ENCODE data around the gene PTMA. TPM values are rescaled to one million over a fixed set of nuclear protein-coding genes. Genes with fewer than 3 reads are reported as not detected.

Gene PTMA
- polyA plus RNA-seq, 3 donors = 1,062 to 1,127 (median 1,072) TPM

GRCh38 chr2:231722721-231723307, 14.5 kb downstream of the PTMA start:
- Histone ChIP-seq H4K20me1 (ENCODE audit: insufficient read depth, low read length) (no peaks in the 10 kb centered on the region), H3K36me3 (replicated peaks in 1 of 2; ENCODE audit: control insufficient read depth in 1 of 2, insufficient read depth in 2 of 2, low read length in 2 of 2) (no peaks in the 10 kb centered on the region), H3K27ac (ENCODE audit: low read depth in 1 of 2, low read length in 2 of 2) (no peak overlapping the region), H3K4me3 (replicated peaks in 1 of 3; ENCODE audit: low read depth in 2 of 3, low read length in 3 of 3) (no peak overlapping the region), H3K4me1 (ENCODE audit: control insufficient read depth in 1 of 2, insufficient read depth in 2 of 2, low read length in 2 of 2) (peaks cover 11 to 14% of the 10 kb centered on the region in 2 donors), H3K9me3 (replicated peaks in 1 of 2; ENCODE audit: control insufficient read depth in 1 of 2, insufficient read depth in 1 of 2, low read length in 2 of 2) (no peaks in the 10 kb centered on the region), H3K4me2 (replicated peaks; ENCODE audit: extremely low read depth, low read length, poor library complexity, severe bottlenecking) (no peak overlapping the region), H3K9ac (ENCODE audit: insufficient read depth, low read length, poor library complexity, severe bottlenecking) (no peak overlapping the region), H3K27me3 (ENCODE audit: control insufficient read depth in 2 of 2, insufficient read depth in 2 of 2, low read length in 2 of 2) (peaks cover 0 to 11% of the 10 kb centered on the region in 2 donors), H2AFZ (ENCODE audit: insufficient read depth, low read depth, low read length, poor library complexity, severe bottlenecking) (no peak overlapping the region), H3K79me2 (ENCODE audit: insufficient read depth, low read length) (no peaks in the 10 kb centered on the region)
- intact Hi-C loops (cut with micrococcal nuclease) = no loop called here
- Mint-ChIP-seq H3K4me1 (peaks cover 16% of the 10 kb centered on the region), H3K9me3 (peaks cover 0 to 2% (median 0%) of the 10 kb centered on the region in 7 donors), H3K27me3 (ENCODE audit: low read depth in 3 of 3) (peaks cover 7 to 27% (median 11%) of the 10 kb centered on the region in 3 donors), H3K4me3 (no peak overlapping the region), H3K27ac (no peak overlapping the region), H3K36me3 (peaks cover 0 to 3% of the 10 kb centered on the region in 2 donors)
- DNase-seq = no peak
- TF ChIP-seq CTCF (IDR thresholded peaks at IDR 0.05) = no peak
- WGBS (ENCODE audit: insufficient coverage) = 100% methylated on average over 4 of the region's 8 CpGs

DNA sequence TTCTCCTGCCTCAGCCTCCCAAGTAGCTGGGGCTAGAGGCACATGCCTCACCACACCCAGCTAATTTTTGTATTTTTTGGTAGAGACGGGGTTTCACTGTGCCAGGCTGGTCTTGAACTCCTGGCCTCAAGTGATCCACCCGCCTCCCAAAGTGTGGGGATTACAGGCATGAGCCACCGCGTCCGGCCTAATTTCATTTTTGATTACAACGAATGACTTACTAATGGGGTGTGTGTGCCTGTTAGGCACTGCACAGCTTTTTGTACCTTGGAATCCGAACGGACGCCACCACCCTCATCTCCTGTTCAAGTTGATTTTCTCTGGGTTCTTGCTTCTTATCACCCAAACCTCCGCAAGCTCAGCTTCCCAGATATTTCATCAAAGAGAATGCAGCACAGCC, 17.2 kb downstream of the PTMA start:
- Mint-ChIP-seq H3K4me1 (peaks cover 12% of the 10 kb centered on the region), H3K27me3 (ENCODE audit: low read depth in 3 of 3) (peaks cover 5 to 18% (median 11%) of the 10 kb centered on the region in 3 donors), H3K4me3 (no peak overlapping the region), H3K27ac (no peak overlapping the region), H3K9me3 (no peaks in the 10 kb centered on the region), H3K36me3 (peaks cover 5 to 8% of the 10 kb centered on the region in 2 donors)
- no peak overlapping the region for H2AFZ ChIP-seq (ENCODE audit: insufficient read depth, low read depth, low read length, poor library complexity, severe bottlenecking)
- no peak for DNase-seq
- intact Hi-C loops (cut with micrococcal nuclease) = no loop called here
- peaks cover 0 to 7% of the 10 kb centered on the region in 2 donors for H3K27me3 ChIP-seq (ENCODE audit: control insufficient read depth in 2 of 2, insufficient read depth in 2 of 2, low read length in 2 of 2)
- no peak overlapping the region for H3K4me2 ChIP-seq (replicated peaks; ENCODE audit: extremely low read depth, low read length, poor library complexity, severe bottlenecking)
- no peak overlapping the region for H3K4me3 ChIP-seq (replicated peaks in 1 of 3; ENCODE audit: low read depth in 2 of 3, low read length in 3 of 3)
- H3K9me3 ChIP-seq (replicated peaks in 1 of 2; ENCODE audit: control insufficient read depth in 1 of 2, insufficient read depth in 1 of 2, low read length in 2 of 2) = no peaks in the 10 kb centered on the region
- no peak overlapping the region for H3K9ac ChIP-seq (ENCODE audit: insufficient read depth, low read length, poor library complexity, severe bottlenecking)
- no peak for TF ChIP-seq CTCF (IDR thresholded peaks at IDR 0.05)
- H3K79me2 ChIP-seq (ENCODE audit: insufficient read depth, low read length) = no peaks in the 10 kb centered on the region
- H3K36me3 ChIP-seq (replicated peaks in 1 of 2; ENCODE audit: control insufficient read depth in 1 of 2, insufficient read depth in 2 of 2, low read length in 2 of 2) = peaks cover 0 to 4% of the 10 kb centered on the region in 2 donors
- no peak overlapping the region for H3K27ac ChIP-seq (ENCODE audit: low read depth in 1 of 2, low read length in 2 of 2)
- H3K4me1 ChIP-seq (ENCODE audit: control insufficient read depth in 1 of 2, insufficient read depth in 2 of 2, low read length in 2 of 2) = peaks cover 8 to 9% of the 10 kb centered on the region in 2 donors
- WGBS (ENCODE audit: insufficient coverage) = no CpG with 5 or more reads among the region's 10 CpGs
- H4K20me1 ChIP-seq (ENCODE audit: insufficient read depth, low read length) = no peaks in the 10 kb centered on the region

Data from CD14-positive monocyte (primary cell).